Sigmoid colon (tissue), 4 donors: Measurements from ENCODE around the gene SPARC.

Source experiments
- EP300 ChIP-seq, 4 donors: sonication (generic); formaldehyde crosslinking; IDR thresholded peaks; one replicate each; pipeline ENCODE4 v1.6.1; 2017; ENCODE audit warnings: antibody characterized with exemption in 4 of 4
- TF ChIP-seq, protein P1 (sequence below), 4 experiments: fragments of 450-650 bp in 3 of 4; fragments of 200-600 bp in 1 of 4; IDR thresholded peaks; one replicate each; pipeline ENCODE4 v1.5.1; 2016 to 2019; ENCODE audit warnings: antibody characterized with exemption in 4 of 4, mild to moderate bottlenecking in 3 of 4, moderate library complexity in 2 of 4

DNA sequence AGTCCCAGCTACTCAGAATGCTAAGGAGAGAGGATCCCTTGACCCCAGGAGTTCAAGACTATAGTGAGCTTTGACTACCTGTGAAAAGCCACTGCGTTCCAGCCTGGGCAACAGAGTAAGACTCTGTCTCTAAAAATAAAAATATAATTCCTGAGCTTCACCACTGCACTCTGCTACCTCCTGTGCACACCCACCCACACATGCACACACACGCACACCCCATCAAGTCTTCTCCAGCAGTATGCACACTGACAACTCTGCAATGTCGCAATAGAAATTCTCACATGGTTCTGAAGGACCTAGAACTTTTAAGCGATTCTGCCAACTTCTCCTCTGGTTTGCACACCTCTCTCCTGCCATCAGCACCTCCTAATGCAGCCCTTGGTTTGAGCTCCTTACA lies 48.1 kb downstream of the SPARC start:
- no peak for TF ChIP-seq EP300 (IDR thresholded peaks at IDR 0.05)
- TF ChIP-seq, protein P1, sequence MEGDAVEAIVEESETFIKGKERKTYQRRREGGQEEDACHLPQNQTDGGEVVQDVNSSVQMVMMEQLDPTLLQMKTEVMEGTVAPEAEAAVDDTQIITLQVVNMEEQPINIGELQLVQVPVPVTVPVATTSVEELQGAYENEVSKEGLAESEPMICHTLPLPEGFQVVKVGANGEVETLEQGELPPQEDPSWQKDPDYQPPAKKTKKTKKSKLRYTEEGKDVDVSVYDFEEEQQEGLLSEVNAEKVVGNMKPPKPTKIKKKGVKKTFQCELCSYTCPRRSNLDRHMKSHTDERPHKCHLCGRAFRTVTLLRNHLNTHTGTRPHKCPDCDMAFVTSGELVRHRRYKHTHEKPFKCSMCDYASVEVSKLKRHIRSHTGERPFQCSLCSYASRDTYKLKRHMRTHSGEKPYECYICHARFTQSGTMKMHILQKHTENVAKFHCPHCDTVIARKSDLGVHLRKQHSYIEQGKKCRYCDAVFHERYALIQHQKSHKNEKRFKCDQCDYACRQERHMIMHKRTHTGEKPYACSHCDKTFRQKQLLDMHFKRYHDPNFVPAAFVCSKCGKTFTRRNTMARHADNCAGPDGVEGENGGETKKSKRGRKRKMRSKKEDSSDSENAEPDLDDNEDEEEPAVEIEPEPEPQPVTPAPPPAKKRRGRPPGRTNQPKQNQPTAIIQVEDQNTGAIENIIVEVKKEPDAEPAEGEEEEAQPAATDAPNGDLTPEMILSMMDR (IDR thresholded peaks at IDR 0.05), result no peak
